Neural crest cell (in vitro differentiated cells): Measurements from ENCODE around the gene WWOX. TPM values are rescaled to one million over a fixed set of nuclear protein-coding genes. Genes with fewer than 3 reads are reported as not detected.

Experiments used
- DNase-seq: peaks from one replicate; pipeline ENCODE4 v3.0.0; 2021; ENCODE audit warnings: low read depth, mixed read lengths, low spot score
- H3K27ac Mint-ChIP-seq: one replicate; pipeline ENCODE4 v1.8.0; 2021; ENCODE audit warnings: mild to moderate bottlenecking, mixed read lengths; ENCODE audit not compliant: unreplicated experiment
- H3K27me3 Mint-ChIP-seq: 2 replicates; pipeline ENCODE4 v1.8.0; 2021; ENCODE audit warnings: low read depth, mild to moderate bottlenecking, mixed read lengths
- H3K36me3 Mint-ChIP-seq: 2 replicates; pipeline ENCODE4 v1.8.0; 2021; ENCODE audit warnings: low read depth, mild to moderate bottlenecking, mixed read lengths
- H3K4me1 Mint-ChIP-seq: 2 replicates; pipeline ENCODE4 v1.8.0; 2021; ENCODE audit warnings: mixed read lengths
- H3K4me3 Mint-ChIP-seq: one replicate; pipeline ENCODE4 v1.8.0; 2021; ENCODE audit warnings: mild to moderate bottlenecking, mixed read lengths
- H3K9me3 Mint-ChIP-seq: 2 replicates; pipeline ENCODE4 v1.8.0; 2021; ENCODE audit warnings: mixed read lengths
- total RNA-seq: library from RNA; stranded (reverse); gene quantifications from 2 replicates; pipeline ENCODE4 v1.2.1, GENCODE V29; 2021
- TF ChIP-seq, protein P1 (sequence below): fragments of 200-600 bp; sonication (generic); conservative IDR thresholded peaks from 2 replicates; pipeline ENCODE4 v1.5.0; 2021; ENCODE audit warnings: antibody characterized with exemption, mild to moderate bottlenecking

The WWOX gene
- total RNA-seq, 1 donor from 2014 or later, result 30.5 TPM

DNA sequence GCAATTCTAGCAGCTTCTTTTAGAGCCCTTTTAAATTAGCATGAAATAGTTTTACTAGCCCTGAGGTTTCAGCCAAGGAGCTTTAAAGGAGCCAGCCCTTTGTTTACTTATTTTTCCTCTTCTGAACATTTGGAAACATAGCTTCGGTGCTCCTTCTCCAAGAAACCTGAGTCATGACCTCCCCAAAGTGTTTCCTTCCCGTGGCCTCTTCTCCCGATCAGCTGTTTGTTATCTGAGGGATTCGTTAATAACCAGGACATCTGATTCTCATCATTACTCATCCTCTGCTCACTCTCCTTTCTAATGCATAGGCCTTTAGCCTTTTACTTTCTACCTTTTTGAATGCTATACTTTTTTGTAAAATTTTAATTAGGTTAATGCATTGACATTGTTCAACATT lies 204.5 kb downstream of the WWOX start:
- Mint-ChIP-seq H3K4me1 (no peaks in the 10 kb centered on the region), H3K27ac (no peak overlapping the region)

DNA sequence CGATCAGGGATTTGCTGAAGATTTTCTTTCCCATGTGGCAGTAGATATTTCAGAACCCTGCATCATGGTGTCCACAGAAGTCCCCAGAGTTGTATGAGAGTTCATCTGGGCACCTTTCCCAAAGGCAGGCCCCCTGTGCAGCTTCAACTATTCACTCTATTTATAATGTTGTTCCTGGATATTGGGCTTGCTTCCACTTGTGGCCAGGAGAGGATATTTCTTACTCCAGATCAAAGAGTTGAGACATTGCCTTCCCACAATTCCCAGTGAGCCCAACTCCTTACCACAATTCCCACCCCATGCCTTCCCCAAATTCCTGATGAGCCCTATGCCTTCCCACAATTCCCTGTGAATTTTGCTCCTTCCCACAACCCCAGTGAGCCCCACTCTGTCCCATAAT lies 206.9 kb downstream of the WWOX start:
- Mint-ChIP-seq H3K36me3 (no peaks in the 10 kb centered on the region), H3K4me1 (peaks cover 8% of the 10 kb centered on the region), H3K9me3 (no peaks in the 10 kb centered on the region), H3K27ac (no peak overlapping the region), H3K4me3 (no peak overlapping the region), H3K27me3 (no peaks in the 10 kb centered on the region)
- no peak for DNase-seq
- TF ChIP-seq, protein P1, sequence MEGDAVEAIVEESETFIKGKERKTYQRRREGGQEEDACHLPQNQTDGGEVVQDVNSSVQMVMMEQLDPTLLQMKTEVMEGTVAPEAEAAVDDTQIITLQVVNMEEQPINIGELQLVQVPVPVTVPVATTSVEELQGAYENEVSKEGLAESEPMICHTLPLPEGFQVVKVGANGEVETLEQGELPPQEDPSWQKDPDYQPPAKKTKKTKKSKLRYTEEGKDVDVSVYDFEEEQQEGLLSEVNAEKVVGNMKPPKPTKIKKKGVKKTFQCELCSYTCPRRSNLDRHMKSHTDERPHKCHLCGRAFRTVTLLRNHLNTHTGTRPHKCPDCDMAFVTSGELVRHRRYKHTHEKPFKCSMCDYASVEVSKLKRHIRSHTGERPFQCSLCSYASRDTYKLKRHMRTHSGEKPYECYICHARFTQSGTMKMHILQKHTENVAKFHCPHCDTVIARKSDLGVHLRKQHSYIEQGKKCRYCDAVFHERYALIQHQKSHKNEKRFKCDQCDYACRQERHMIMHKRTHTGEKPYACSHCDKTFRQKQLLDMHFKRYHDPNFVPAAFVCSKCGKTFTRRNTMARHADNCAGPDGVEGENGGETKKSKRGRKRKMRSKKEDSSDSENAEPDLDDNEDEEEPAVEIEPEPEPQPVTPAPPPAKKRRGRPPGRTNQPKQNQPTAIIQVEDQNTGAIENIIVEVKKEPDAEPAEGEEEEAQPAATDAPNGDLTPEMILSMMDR, result no peak

More for the DNA sequence above, 204.5 kb downstream of the WWOX start:
- Mint-ChIP-seq H3K27me3 (no peaks in the 10 kb centered on the region), H3K36me3 (no peaks in the 10 kb centered on the region), H3K4me3 (no peak overlapping the region), H3K9me3 (no peaks in the 10 kb centered on the region)
- no peak for DNase-seq
- TF ChIP-seq, protein P1, result no peak

DNA sequence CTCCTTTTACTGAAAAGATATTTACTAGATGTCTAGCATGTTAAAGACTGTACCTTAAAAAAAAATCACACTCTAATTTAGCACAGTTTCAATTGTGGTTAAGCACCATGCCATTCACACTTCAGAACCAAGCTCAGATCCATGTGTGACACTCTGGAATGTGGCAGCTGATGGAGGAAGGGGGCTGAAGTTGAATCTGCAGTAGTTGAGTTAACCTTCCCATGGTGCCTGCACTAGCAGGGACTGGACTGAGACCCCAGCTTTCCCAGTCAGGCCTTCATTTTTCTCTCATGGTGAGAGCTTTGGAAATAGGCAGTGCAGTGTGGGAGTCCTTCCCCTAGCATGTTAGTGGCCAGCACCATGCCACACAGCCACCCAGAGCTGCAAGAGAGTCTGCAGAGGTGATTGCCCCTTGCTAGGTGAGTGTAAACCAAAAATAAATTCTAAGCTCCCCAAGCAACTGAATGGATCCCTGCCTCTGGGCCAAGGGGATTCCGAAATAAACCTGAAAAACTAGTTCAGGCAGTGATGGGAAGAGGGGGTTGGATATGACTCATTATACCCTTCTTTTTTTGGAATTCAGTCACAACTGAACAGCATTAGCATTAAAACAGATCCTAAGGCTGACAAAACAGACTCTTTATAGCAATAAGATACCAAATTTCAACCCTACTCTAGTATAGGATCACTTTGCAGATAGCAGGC lies 208.5 kb downstream of the WWOX start:
- Mint-ChIP-seq H3K36me3 (no peaks in the 10 kb centered on the region), H3K27ac (no peak overlapping the region), H3K27me3 (no peaks in the 10 kb centered on the region), H3K4me1 (peaks cover 15% of the 10 kb centered on the region), H3K4me3 (no peak overlapping the region), H3K9me3 (no peaks in the 10 kb centered on the region)
- DNase-seq, result no peak
- TF ChIP-seq, protein P1, result no peak

GRCh38 chr16:78309763-78310162 lies 210.3 kb downstream of the WWOX start:
- peaks cover 19% of the 10 kb centered on the region for H3K4me1 Mint-ChIP-seq
- TF ChIP-seq, protein P1, result no peak
- no peak for DNase-seq
- no peaks in the 10 kb centered on the region for H3K27me3 Mint-ChIP-seq
- no peak overlapping the region for H3K4me3 Mint-ChIP-seq
- no peak overlapping the region for H3K27ac Mint-ChIP-seq
- H3K9me3 Mint-ChIP-seq, result no peaks in the 10 kb centered on the region
- no peaks in the 10 kb centered on the region for H3K36me3 Mint-ChIP-seq

- TF ChIP-seq, protein P1, result no peak
- no peak for DNase-seq
- Mint-ChIP-seq H3K9me3 (no peaks in the 10 kb centered on the region), H3K36me3 (no peaks in the 10 kb centered on the region), H3K4me3 (no peak overlapping the region), H3K27ac (no peak overlapping the region), H3K27me3 (no peaks in the 10 kb centered on the region), H3K4me1 (peaks cover 19% of the 10 kb centered on the region)
Measured at GRCh38 chr16:78310196-78310595, 210.7 kb downstream of the WWOX start.
